ENCODE data around the gene CDC5L.

DNA sequence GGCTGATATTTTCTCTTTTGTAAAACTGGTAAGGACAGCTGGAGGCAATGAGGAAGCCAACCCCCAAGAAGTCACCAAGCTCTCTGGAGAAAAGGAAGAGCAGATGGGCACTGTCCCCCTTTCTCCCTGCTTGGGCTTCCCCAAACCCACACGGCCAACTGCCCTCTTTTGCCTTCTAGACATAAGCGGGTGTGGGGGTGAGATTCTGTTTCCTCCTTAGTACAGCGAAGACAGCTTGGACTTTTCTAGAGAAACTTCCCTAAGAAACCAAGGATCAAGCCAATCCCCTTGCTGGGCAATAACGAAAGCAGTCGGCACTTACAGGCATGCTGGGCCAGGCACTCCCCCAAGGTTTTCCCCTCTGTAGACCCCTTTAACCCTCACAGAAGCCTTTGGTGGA is 110.3 kb downstream of the CDC5L start:
- no peak for TF ChIP-seq POLR2AphosphoS5 (IDR thresholded peaks at IDR 0.05; ENCODE audit: borderline replicate concordance, low read depth, low read length)
- TF ChIP-seq FOXP2 (optimal IDR thresholded peaks at IDR 0.05; ENCODE audit: control extremely low read depth, extremely low read length, insufficient read depth), result no peak
- TF ChIP-seq EZH2 (IDR thresholded peaks at IDR 0.05), result no peak

Data from SK-N-MC (cell line).